Hepatocyte (in vitro differentiated cells): Measurements from ENCODE around the gene WDR72. TPM values are rescaled to one million over a fixed set of nuclear protein-coding genes. Genes with fewer than 3 reads are reported as not detected.

Experiments used
- DNase-seq: peaks from one replicate; pipeline ENCODE4 v3.0.0-alpha.2; 2016; ENCODE audit warnings: low spot score
- H2AFZ ChIP-seq: fragments of 200-600 bp; sonication (generic); 2 replicates; pipeline ENCODE4 v1.6.0; 2016; ENCODE audit warnings: antibody characterized with exemption, mild to moderate bottlenecking
- H3K27ac ChIP-seq: fragments of 200-600 bp; sonication (generic); 2 replicates; pipeline ENCODE4 v1.5.1; 2016; ENCODE audit warnings: mild to moderate bottlenecking
- H3K27me3 ChIP-seq: fragments of 200-600 bp; sonication (generic); 2 replicates; pipeline ENCODE4 v1.6.1; 2016
- H3K36me3 ChIP-seq: fragments of 200-600 bp; sonication (generic); replicated peaks from 2 replicates; pipeline ENCODE4 v1.5.1; 2016; ENCODE audit warnings: low read depth; ENCODE audit not compliant: insufficient read depth
- H3K4me1 ChIP-seq: fragments of 200-600 bp; sonication (generic); 2 replicates; pipeline ENCODE4 v1.5.1; 2016; ENCODE audit warnings: mild to moderate bottlenecking, moderate library complexity; ENCODE audit not compliant: insufficient read depth
- H3K4me2 ChIP-seq: fragments of 200-600 bp; sonication (generic); 2 replicates; pipeline ENCODE4 v1.6.0; 2016
- H3K4me3 ChIP-seq: fragments of 200-600 bp; sonication (generic); 2 replicates; pipeline ENCODE4 v1.5.1; 2016; ENCODE audit warnings: mild to moderate bottlenecking
- H3K79me2 ChIP-seq: fragments of 200-600 bp; sonication (generic); 2 replicates; pipeline ENCODE4 v1.6.0; 2017; ENCODE audit warnings: mild to moderate bottlenecking
- H3K9me2 ChIP-seq: fragments of 200-600 bp; sonication (generic); replicated peaks from 2 replicates; pipeline ENCODE4 v1.6.0; 2017; ENCODE audit warnings: mild to moderate bottlenecking; ENCODE audit not compliant: insufficient read depth
- H3K9me3 ChIP-seq: fragments of 200-600 bp; sonication (generic); 2 replicates; pipeline ENCODE4 v1.5.1; 2016; ENCODE audit warnings: low read depth, mild to moderate bottlenecking
- H4K20me1 ChIP-seq: fragments of 200-600 bp; sonication (generic); 2 replicates; pipeline ENCODE4 v1.6.0; 2016; ENCODE audit warnings: mild to moderate bottlenecking; ENCODE audit not compliant: insufficient read depth, poor library complexity, severe bottlenecking
- EZH2 ChIP-seq: fragments of 200-600 bp; sonication (generic); IDR thresholded peaks from 2 replicates; pipeline ENCODE4 v1.6.1; 2016; ENCODE audit warnings: antibody characterized with exemption, mild to moderate bottlenecking, borderline replicate concordance
- EZH2phosphoT487 ChIP-seq: fragments of 200-600 bp; sonication (generic); IDR thresholded peaks from one replicate; pipeline ENCODE4 v1.6.1; 2018; ENCODE audit warnings: antibody characterized with exemption, mild to moderate bottlenecking, low read depth, moderate library complexity; ENCODE audit not compliant: unreplicated experiment, severe bottlenecking
- WGBS: methylation state at CpG from one replicate; pipeline ENCODE4 v1.1.6; 2016; ENCODE audit warnings: low lambda C conversion rate; ENCODE audit errors: missing lambda C conversion rate; 5-methylcytosine and 5-hydroxymethylcytosine counted together
- polyA plus RNA-seq: library from polyadenylated mRNA; unstranded; fragments of >200 nt; fragmentation: Nextera tagmentation; extraction: Ambion mirVana; gene quantifications from 2 replicates; pipeline ENCODE4 v1.2.1, GENCODE V29; 2016
- total RNA-seq: library from RNA; depleted of rRNA; stranded (reverse); fragments of >200 nt; gene quantifications from 2 replicates; pipeline ENCODE4 v1.2.3, GENCODE V29; 2014
- TF ChIP-seq, protein P1 (sequence below): fragments of 200-600 bp; sonication (generic); IDR thresholded peaks from 2 replicates; pipeline ENCODE4 v1.5.1; 2016; ENCODE audit warnings: antibody characterized with exemption, mild to moderate bottlenecking; ENCODE audit not compliant: poor library complexity

WDR72 gene
- total and polyA plus RNA-seq, 2 experiments from 2014 or later = 3.5 to 6.4 TPM

DNA sequence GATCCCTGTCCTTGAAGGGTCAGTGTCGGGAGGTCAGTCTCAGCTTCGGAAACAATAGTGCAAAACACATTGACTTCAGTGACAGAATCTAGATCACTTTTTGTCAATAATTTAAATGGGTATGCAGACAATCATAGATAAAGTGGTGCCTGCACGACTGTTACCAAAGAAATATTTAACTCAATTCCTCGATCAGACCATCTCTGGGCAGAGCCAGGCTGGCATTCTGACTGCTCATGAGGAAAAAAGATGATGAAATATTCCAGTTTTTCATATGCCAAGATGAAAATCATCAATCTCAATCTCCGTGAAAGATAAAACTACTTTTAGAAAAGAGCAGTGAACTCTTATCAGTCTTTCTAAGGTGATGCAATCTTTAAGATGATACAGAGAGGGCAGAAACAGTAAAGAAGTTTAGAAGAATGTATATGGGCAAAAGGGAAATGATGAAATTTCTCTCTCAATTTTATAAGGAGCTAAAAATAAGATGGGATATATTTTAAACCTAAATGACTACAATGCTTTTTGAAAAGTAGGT, 169.9 kb downstream of the WDR72 start:
- no peak overlapping the region for H3K27ac ChIP-seq
- no peaks in the 10 kb centered on the region for H3K27me3 ChIP-seq
- TF ChIP-seq EZH2phosphoT487 = no peak
- TF ChIP-seq, protein P1, sequence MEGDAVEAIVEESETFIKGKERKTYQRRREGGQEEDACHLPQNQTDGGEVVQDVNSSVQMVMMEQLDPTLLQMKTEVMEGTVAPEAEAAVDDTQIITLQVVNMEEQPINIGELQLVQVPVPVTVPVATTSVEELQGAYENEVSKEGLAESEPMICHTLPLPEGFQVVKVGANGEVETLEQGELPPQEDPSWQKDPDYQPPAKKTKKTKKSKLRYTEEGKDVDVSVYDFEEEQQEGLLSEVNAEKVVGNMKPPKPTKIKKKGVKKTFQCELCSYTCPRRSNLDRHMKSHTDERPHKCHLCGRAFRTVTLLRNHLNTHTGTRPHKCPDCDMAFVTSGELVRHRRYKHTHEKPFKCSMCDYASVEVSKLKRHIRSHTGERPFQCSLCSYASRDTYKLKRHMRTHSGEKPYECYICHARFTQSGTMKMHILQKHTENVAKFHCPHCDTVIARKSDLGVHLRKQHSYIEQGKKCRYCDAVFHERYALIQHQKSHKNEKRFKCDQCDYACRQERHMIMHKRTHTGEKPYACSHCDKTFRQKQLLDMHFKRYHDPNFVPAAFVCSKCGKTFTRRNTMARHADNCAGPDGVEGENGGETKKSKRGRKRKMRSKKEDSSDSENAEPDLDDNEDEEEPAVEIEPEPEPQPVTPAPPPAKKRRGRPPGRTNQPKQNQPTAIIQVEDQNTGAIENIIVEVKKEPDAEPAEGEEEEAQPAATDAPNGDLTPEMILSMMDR = no peak
- no peak for TF ChIP-seq EZH2
- H3K9me3 ChIP-seq = no peaks in the 10 kb centered on the region
- H3K4me3 ChIP-seq = no peak overlapping the region
- no peaks in the 10 kb centered on the region for H4K20me1 ChIP-seq
- no peaks in the 10 kb centered on the region for H3K36me3 ChIP-seq
- H3K4me2 ChIP-seq = no peak overlapping the region
- WGBS = 70% methylated on average over 5 of the region's 5 CpGs
- H3K79me2 ChIP-seq = no peaks in the 10 kb centered on the region
- no peak overlapping the region for H2AFZ ChIP-seq
- H3K9me2 ChIP-seq = no peaks in the 10 kb centered on the region
- no peaks in the 10 kb centered on the region for H3K4me1 ChIP-seq
- DNase-seq = no peak

DNA sequence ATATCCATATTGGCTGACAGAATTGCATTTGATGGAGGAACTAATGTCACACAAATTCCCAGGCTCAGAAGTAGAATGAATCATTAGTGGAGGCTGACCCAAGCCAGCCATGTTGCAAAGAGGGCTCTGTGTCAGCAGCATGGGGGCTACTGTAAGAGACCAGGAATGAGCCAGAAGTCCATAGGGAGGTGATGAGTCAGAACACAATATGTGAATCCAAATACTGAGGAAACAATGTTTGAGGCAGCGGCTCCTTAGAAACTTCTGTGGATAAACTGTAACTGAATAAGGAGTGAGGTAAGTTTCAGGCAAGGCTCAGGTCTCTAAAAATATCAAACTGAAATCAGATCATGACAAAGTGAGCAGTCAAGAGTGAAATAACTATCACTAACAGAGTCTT, 170.7 kb downstream of the WDR72 start:
- no peaks in the 10 kb centered on the region for H4K20me1 ChIP-seq
- H2AFZ ChIP-seq = no peak overlapping the region
- WGBS = 75% methylated on average over 1 of the region's 1 CpG

DNA sequence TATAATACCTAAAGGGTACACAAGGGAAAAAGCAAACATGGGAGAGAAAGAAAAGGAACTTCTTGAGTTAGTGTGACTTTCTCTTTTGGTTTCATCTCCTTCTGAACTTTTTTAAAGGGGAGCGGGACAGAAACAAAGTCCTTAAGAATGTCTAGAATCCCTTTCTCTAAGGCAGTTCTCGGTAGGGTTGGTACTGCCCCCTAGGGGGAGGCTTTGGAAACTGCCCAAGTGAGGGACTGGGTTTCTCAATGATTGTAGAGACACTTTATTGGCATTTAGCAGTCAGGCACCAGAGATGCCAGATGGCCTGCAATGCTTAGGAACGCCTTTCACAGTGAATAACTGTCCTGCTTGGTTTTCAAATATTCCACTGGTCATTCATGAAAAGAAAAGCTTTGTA, 172.7 kb downstream of the WDR72 start:
- H4K20me1 ChIP-seq = no peaks in the 10 kb centered on the region
- peak; percentile 70 for DNase-seq
- H3K9me2 ChIP-seq = no peaks in the 10 kb centered on the region
- H3K36me3 ChIP-seq = no peaks in the 10 kb centered on the region
- no peak overlapping the region for H3K4me3 ChIP-seq
- H3K9me3 ChIP-seq = no peaks in the 10 kb centered on the region
- no peak for TF ChIP-seq EZH2
- TF ChIP-seq, protein P1 = peak; percentile 59
- H3K4me2 ChIP-seq = no peak overlapping the region
- no peak overlapping the region for H2AFZ ChIP-seq
- H3K4me1 ChIP-seq = no peaks in the 10 kb centered on the region
- no peaks in the 10 kb centered on the region for H3K27me3 ChIP-seq
- WGBS = 24% methylated on average over 3 of the region's 3 CpGs
- H3K79me2 ChIP-seq = no peaks in the 10 kb centered on the region
- no peak overlapping the region for H3K27ac ChIP-seq

More for the DNA sequence above, 170.7 kb downstream of the WDR72 start:
- no peaks in the 10 kb centered on the region for H3K9me2 ChIP-seq
- H3K36me3 ChIP-seq = no peaks in the 10 kb centered on the region
- H3K4me1 ChIP-seq = no peaks in the 10 kb centered on the region
- no peaks in the 10 kb centered on the region for H3K79me2 ChIP-seq
- no peaks in the 10 kb centered on the region for H3K9me3 ChIP-seq
- no peak overlapping the region for H3K4me3 ChIP-seq
- H3K27ac ChIP-seq = no peak overlapping the region
- TF ChIP-seq EZH2phosphoT487 (no peak), EZH2 (no peak)
- TF ChIP-seq, protein P1 = no peak
- no peak overlapping the region for H3K4me2 ChIP-seq
- DNase-seq = no peak
- H3K27me3 ChIP-seq = no peaks in the 10 kb centered on the region

DNA sequence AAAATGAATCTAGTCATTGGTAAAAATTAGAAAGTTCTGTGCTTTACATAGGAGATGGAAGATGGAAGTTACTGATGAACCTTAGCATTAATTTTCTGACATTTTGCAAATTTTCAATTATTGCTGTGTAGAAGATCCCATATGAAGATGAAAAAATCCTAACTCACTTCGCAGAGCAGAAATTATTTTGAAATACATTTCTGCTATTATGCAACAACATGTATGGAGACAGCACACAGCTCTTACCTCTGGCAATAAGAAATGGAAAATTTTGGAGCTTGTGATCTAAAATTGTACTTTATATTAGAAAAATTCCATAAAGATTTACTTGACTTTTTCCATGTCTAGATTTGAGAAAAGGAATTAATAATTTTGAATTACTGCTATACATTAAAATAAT, 177.9 kb downstream of the WDR72 start:
- no peak overlapping the region for H3K4me2 ChIP-seq
- H4K20me1 ChIP-seq = no peaks in the 10 kb centered on the region

More for the DNA sequence above, 177.9 kb downstream of the WDR72 start:
- no peak overlapping the region for H2AFZ ChIP-seq
- no peaks in the 10 kb centered on the region for H3K79me2 ChIP-seq
- H3K27ac ChIP-seq = no peak overlapping the region
- H3K36me3 ChIP-seq = no peaks in the 10 kb centered on the region
- DNase-seq = no peak
- H3K4me1 ChIP-seq = no peaks in the 10 kb centered on the region
- no peaks in the 10 kb centered on the region for H3K27me3 ChIP-seq
- H3K9me3 ChIP-seq = no peaks in the 10 kb centered on the region
- H3K9me2 ChIP-seq = no peaks in the 10 kb centered on the region
- TF ChIP-seq, protein P1 = no peak
- no peak for TF ChIP-seq EZH2phosphoT487
- TF ChIP-seq EZH2 = no peak
- WGBS = 91% methylated on average over 1 of the region's 1 CpG
- H3K4me3 ChIP-seq = no peak overlapping the region
